Mammary epithelial cell (primary cell): Measurements from ENCODE around the gene EWSR1.

Source experiments
- EZH2 ChIP-seq: IDR thresholded peaks from 2 replicates; pipeline ENCODE4 v1.6.1; 2012; ENCODE audit warnings: low read length, inconsistent platforms, borderline replicate concordance
- TF ChIP-seq, protein P1 (sequence below), 2 donors: IDR thresholded peaks in 1 of 2; conservative IDR thresholded peaks in 1 of 2; 2 replicates each; pipeline ENCODE4 v1.5.1; 2011 to 2012; ENCODE audit warnings: inconsistent platforms in 2 of 2, low read length in 2 of 2, mild to moderate bottlenecking in 2 of 2, control low read depth in 1 of 2, low read depth in 1 of 2; ENCODE audit not compliant: insufficient read depth in 1 of 2; ENCODE audit errors: extremely low read depth in 1 of 2

DNA sequence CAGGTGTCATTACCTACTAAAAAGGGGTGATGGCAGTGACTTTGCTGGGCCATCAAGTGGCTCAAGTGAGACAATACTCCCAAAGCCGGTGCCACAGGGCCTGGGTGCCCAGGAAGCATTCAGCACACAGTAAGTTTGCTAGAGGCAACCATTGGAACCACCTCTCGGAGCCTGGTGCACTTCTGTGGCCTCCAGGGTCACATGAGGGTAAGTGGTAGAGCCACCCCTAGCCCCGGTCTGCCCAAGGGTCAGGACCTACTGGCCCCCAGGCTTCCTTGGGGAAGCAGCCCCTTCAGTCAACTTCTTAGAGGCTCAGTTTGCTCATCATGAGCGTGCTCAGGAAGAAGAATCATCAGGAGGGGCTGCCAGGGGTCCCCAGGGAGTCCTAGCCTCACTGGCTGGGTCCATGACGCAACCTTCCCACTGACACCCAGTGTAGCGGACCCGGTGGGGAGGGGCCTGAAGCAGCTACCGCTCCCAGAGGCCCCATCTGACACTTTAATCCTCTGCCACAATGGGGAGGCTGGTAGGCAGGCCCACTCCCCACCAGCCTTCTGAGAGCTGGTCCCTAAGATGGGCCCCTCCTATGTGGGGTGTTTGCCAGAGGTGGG, 64.9 kb downstream of the EWSR1 start:
- TF ChIP-seq, protein P1, sequence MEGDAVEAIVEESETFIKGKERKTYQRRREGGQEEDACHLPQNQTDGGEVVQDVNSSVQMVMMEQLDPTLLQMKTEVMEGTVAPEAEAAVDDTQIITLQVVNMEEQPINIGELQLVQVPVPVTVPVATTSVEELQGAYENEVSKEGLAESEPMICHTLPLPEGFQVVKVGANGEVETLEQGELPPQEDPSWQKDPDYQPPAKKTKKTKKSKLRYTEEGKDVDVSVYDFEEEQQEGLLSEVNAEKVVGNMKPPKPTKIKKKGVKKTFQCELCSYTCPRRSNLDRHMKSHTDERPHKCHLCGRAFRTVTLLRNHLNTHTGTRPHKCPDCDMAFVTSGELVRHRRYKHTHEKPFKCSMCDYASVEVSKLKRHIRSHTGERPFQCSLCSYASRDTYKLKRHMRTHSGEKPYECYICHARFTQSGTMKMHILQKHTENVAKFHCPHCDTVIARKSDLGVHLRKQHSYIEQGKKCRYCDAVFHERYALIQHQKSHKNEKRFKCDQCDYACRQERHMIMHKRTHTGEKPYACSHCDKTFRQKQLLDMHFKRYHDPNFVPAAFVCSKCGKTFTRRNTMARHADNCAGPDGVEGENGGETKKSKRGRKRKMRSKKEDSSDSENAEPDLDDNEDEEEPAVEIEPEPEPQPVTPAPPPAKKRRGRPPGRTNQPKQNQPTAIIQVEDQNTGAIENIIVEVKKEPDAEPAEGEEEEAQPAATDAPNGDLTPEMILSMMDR (conservative IDR thresholded peaks at IDR 0.05 in 1 of 2, IDR thresholded peaks at IDR 0.05 in 1 of 2; ENCODE audit: extremely low read depth in 1 of 2, insufficient read depth in 1 of 2, low read depth in 1 of 2, low read length in 2 of 2) = no peak
- no peak for TF ChIP-seq EZH2
